Erythroblast (primary cell): ENCODE data around the gene THSD1.
A peak's percentile ranks its signal among the peaks of the same experiment; 100 is the strongest.

Source experiments
- DNase-seq, 2 experiments: peaks; one replicate each; lab custom pipeline; 2025; lab: John Stamatoyannopoulos, UW
- GATA1 ChIP-seq: IDR thresholded peaks from 2 replicates; pipeline ENCODE4 v1.6.1; 2011; ENCODE audit warnings: low read depth, mild to moderate bottlenecking, control low read depth, low read length, moderate library complexity
- POLR2A ChIP-seq: IDR thresholded peaks from 2 replicates; pipeline ENCODE4 v1.6.1; 2011; ENCODE audit warnings: mild to moderate bottlenecking, low read length

Gene THSD1, protein sequence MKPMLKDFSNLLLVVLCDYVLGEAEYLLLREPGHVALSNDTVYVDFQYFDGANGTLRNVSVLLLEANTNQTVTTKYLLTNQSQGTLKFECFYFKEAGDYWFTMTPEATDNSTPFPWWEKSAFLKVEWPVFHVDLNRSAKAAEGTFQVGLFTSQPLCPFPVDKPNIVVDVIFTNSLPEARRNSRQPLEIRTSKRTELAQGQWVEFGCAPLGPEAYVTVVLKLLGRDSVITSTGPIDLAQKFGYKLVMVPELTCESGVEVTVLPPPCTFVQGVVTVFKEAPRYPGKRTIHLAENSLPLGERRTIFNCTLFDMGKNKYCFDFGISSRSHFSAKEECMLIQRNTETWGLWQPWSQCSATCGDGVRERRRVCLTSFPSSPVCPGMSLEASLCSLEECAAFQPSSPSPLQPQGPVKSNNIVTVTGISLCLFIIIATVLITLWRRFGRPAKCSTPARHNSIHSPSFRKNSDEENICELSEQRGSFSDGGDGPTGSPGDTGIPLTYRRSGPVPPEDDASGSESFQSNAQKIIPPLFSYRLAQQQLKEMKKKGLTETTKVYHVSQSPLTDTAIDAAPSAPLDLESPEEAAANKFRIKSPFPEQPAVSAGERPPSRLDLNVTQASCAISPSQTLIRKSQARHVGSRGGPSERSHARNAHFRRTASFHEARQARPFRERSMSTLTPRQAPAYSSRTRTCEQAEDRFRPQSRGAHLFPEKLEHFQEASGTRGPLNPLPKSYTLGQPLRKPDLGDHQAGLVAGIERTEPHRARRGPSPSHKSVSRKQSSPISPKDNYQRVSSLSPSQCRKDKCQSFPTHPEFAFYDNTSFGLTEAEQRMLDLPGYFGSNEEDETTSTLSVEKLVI

GRCh38 chr13:52405767-52406494 lies at the start of gene THSD1:
TSS of gene THSD1 (minus strand) at chr13:52406172. CDS start at chr13:52402600, 3,572 bp downstream.
- peak; percentile 12 to 31 for DNase-seq
- TF ChIP-seq POLR2A (no peak), GATA1 (no peak)

- TF ChIP-seq GATA1 (no peak), POLR2A (no peak)
- DNase-seq: peak; percentile 82 to 90
Observed at GRCh38 chr13:52455677-52456041, 49.7 kb upstream of the THSD1 start.

- DNase-seq: peak; percentile 96 to 98
- no peak for TF ChIP-seq GATA1
- TF ChIP-seq POLR2A: peak; percentile 99
Observed at GRCh38 chr13:52454820-52455676, 49.1 kb upstream of the THSD1 start, which contains the start of gene CKAP2. TSS of gene CKAP2 (plus strand) at chr13:52455478. CDS start at chr13:52455557, 79 bp downstream.

DNA sequence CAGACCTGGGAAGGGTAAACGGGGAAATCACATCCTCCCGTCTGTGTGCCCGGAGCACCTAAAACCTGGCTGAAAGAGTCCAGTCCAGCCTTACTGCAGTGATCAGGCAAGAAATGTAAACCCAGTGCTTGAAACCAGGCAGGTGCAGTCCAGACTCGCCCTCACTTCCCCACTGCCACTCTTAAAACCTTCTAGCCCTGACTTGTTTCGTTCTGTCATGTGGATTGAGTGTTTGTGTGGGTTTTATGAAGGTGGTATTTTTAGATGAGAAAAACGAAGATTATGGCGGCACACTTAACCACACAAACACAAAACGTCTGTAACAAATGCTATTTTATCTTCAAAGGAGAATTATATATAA lies 48.5 kb upstream of the THSD1 start:
- TF ChIP-seq GATA1 (no peak), POLR2A (no peak)
- peak; percentile 64 to 80 for DNase-seq

DNA sequence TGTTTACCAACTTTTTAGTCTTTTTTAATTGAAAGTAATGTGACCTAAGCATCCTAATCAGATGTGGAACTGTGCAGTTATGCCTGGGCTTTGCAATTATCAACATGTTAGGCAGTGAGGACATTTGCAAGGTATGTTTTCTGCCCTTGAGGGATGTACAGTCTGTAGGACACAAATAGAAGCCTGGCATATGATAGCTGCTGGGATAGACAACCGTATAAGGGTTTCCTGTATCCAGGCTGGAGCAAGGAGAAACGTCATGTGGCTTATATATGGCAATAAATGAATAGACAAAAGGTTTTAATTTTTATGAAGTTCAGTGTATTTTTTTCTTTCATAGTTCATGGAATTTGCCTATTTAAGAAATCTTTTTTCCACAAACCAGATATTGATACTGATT lies 46.5 kb upstream of the THSD1 start:
- DNase-seq: no peak
- TF ChIP-seq POLR2A (no peak), GATA1 (no peak)

DNA sequence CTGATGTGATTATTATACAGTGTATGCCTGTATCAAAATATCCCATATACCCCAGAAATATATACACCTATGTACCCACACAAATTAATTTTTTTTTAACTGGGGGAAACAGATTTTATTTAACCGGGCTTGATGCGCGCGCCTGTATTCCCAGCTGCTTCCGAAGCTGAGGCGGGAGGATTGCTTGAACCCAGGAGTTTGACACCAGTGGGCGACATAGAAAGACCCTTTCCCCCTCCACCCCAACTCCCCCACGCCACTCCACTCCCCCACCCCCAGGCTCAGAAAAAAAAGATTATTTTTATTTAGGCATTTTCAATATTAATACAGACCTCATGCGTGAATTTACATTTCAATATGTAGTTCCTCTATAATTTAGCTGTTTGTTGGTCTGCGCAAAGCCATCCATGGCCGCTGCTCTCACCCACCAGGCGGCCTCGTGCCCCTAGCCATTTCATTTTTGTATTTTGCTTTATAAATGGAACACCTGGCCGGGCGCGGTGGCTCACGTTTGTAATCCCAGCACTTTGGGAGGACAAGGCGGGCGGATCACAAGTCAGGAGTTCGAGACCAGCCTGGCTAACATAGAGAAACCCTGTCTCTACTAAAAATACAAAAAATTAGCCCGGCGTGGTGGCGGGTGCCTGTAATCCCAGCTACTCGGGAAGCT lies 45.3 kb upstream of the THSD1 start:
- DNase-seq: no peak
- TF ChIP-seq GATA1: no peak
- no peak for TF ChIP-seq POLR2A

GRCh38 chr13:52450793-52451116 lies 44.8 kb upstream of the THSD1 start:
- TF ChIP-seq GATA1: no peak
- TF ChIP-seq POLR2A: no peak
- DNase-seq: no peak

DNA sequence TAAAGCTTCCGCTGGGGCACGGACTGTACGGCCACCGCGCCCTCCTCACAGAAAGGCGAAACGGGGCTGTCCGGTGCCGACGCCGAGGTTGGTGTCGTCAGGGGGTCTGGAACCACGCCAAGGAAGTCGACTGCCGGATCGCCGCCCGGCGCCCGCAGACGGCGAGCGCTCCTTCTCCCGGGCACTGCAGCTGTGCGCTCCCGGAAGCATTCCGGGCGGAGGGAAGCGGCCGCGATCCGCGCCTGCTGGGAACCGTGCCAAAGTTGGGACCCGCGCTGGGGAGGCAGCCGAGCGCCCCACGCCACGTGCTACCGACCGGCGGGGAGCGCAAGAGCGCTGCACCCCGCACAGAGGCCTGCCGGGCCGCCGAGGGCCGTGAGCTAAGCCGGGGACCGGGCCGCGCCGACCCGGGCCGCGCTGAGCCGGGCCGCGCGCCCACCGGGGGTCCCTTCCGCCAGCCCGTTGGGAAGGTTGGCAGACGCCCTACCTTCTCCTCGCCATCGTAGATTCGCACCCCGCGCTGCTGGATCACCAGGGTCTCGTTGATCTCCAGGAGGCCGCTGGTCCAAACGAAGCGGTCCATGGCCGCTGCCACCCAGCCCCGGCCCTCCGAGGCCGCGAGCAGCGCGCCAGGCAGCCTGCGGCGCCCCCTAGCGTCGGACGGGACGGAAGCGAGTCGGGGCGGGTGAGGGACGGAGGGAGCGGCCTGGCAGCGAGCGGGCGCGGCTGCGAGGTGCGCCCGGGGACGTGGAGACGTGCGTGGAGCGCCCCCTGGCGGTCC lies 44.2 kb upstream of the THSD1 start, which contains the start of gene VPS36:
VPS36 (minus strand) TSS at position 623 of the 781 bp plus-strand sequence; CDS start at position 583, 40 bp downstream.
- no peak for TF ChIP-seq GATA1
- TF ChIP-seq POLR2A: peak; percentile 92
- peak; percentile 96 to 99 for DNase-seq

- DNase-seq: peak in 1 of 2 experiments; percentile 52
- no peak for TF ChIP-seq POLR2A
- TF ChIP-seq GATA1: no peak
Observed at GRCh38 chr13:52449331-52450011, 43.5 kb upstream of the THSD1 start.

- no peak for DNase-seq
- TF ChIP-seq POLR2A (no peak), GATA1 (no peak)
Observed at GRCh38 chr13:52447815-52448552, 42.0 kb upstream of the THSD1 start.

DNA sequence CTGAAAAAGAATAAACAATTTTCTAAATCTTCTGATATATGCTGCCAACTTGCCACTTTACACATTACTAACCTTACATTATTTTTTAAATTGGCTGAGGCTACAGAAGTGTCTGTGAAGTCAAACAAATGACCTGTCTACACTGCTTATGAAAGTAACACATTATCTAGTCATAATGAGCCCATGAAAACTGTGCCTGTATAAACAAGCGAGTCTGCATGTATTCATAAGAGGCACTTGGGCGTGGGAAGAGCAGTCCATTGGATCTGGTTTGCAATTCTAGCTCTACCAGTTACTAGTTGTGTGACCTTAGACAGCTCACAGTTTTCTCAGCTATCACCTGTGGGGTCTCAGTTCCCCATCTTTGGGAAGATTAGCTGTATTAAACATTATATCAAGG lies 41.4 kb upstream of the THSD1 start:
- DNase-seq: no peak
- no peak for TF ChIP-seq GATA1
- TF ChIP-seq POLR2A: no peak
